ENCODE measurements around the gene MCMBP.

- TF ChIP-seq, protein P1, sequence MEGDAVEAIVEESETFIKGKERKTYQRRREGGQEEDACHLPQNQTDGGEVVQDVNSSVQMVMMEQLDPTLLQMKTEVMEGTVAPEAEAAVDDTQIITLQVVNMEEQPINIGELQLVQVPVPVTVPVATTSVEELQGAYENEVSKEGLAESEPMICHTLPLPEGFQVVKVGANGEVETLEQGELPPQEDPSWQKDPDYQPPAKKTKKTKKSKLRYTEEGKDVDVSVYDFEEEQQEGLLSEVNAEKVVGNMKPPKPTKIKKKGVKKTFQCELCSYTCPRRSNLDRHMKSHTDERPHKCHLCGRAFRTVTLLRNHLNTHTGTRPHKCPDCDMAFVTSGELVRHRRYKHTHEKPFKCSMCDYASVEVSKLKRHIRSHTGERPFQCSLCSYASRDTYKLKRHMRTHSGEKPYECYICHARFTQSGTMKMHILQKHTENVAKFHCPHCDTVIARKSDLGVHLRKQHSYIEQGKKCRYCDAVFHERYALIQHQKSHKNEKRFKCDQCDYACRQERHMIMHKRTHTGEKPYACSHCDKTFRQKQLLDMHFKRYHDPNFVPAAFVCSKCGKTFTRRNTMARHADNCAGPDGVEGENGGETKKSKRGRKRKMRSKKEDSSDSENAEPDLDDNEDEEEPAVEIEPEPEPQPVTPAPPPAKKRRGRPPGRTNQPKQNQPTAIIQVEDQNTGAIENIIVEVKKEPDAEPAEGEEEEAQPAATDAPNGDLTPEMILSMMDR (IDR thresholded peaks at IDR 0.05) = no peak
- no peak for TF ChIP-seq EZH2 (IDR thresholded peaks at IDR 0.05; ENCODE audit: borderline replicate concordance, insufficient read depth, low read depth, low read length, poor library complexity, severe bottlenecking)
These were observed 45.2 kb downstream of the MCMBP start for GRCh38 chr10:119827430-119827829.

Data from B cell (primary cell).